Ovary (tissue), 3 donors: ENCODE data around the gene ALX4.

Experiments
- CTCF ChIP-seq, 3 donors: fragments of 450-650 bp in 2 of 3; fragments of 200-600 bp in 1 of 3; IDR thresholded peaks; one replicate each; pipeline versions ENCODE4 v1.5.1 to v1.8.0; 2016 to 2022; ENCODE audit warnings: antibody characterized with exemption in 3 of 3, mild to moderate bottlenecking in 1 of 3
- EP300 ChIP-seq: sonication (generic); formaldehyde crosslinking; IDR thresholded peaks from one replicate; pipeline ENCODE4 v1.6.1; 2017; ENCODE audit warnings: antibody characterized with exemption
- POLR2A ChIP-seq: fragments of 450-650 bp; IDR thresholded peaks from one replicate; pipeline ENCODE4 v1.6.1; 2017; ENCODE audit warnings: antibody characterized with exemption, mild to moderate bottlenecking, moderate library complexity
- donor health status: DM: no; HTN: no; CAD: no.

- TF ChIP-seq CTCF (IDR thresholded peaks at IDR 0.05): no peak
- no peak for TF ChIP-seq EP300
- TF ChIP-seq POLR2A: no peak
Observed at GRCh38 chr11:44319552-44320288, 9.8 kb upstream of the ALX4 start.
